SJCRH30 (cell line): ENCODE results near the gene KRTAP19-8. TPM values are rescaled to one million over a fixed set of nuclear protein-coding genes. Genes with fewer than 3 reads are reported as not detected.

ENCODE experiments used
- DNase-seq, 2 experiments: peaks; one replicate each; pipeline ENCODE4 v3.0.0-alpha.2; 2015 to 2020
- H3K27ac ChIP-seq: fragments of 250-450 bp; sonication (Bioruptor Pico); 2 replicates; pipeline ENCODE4 v1.5.1; 2020; ENCODE audit warnings: mild to moderate bottlenecking, moderate library complexity
- H3K27me3 ChIP-seq: fragments of 250-450 bp; sonication (Bioruptor Pico); 2 replicates; pipeline ENCODE4 v1.5.1; 2020; ENCODE audit warnings: mild to moderate bottlenecking, moderate library complexity
- H3K36me3 ChIP-seq: fragments of 250-450 bp; sonication (Bioruptor Pico); 2 replicates; pipeline ENCODE4 v1.5.1; 2020; ENCODE audit warnings: mild to moderate bottlenecking, moderate library complexity
- H3K4me1 ChIP-seq: fragments of 250-450 bp; sonication (Bioruptor Pico); 2 replicates; pipeline ENCODE4 v1.5.1; 2020; ENCODE audit warnings: mild to moderate bottlenecking, moderate library complexity
- H3K4me3 ChIP-seq: fragments of 250-450 bp; sonication (Bioruptor Pico); 2 replicates; pipeline ENCODE4 v1.5.1; 2020; ENCODE audit warnings: mild to moderate bottlenecking, moderate library complexity
- H3K9me3 ChIP-seq: fragments of 250-450 bp; sonication (Bioruptor Pico); replicated peaks from 2 replicates; pipeline ENCODE4 v1.5.1; 2020; ENCODE audit warnings: mild to moderate bottlenecking, moderate library complexity
- total RNA-seq: library from RNA; depleted of rRNA; stranded (reverse); fragments of >200 nt; shearing (Covaris generic); gene quantifications from 2 replicates; pipeline ENCODE4 v1.2.3, GENCODE V29; 2014; rRNA removed

The KRTAP19-8 gene
- total RNA-seq, 1 experiment from 2014 or later, result not detected

GRCh38 chr21:30990514-30991262 is 47.6 kb downstream of the KRTAP19-8 start:
- Histone ChIP-seq H3K27ac (no peak overlapping the region), H3K4me3 (no peak overlapping the region), H3K4me1 (no peaks in the 10 kb centered on the region), H3K36me3 (no peaks in the 10 kb centered on the region), H3K9me3 (no peaks in the 10 kb centered on the region), H3K27me3 (no peaks in the 10 kb centered on the region; the same call in 1 of the 2 replicates)
- DNase-seq, result no peak

GRCh38 chr21:30988706-30989105 is 49.6 kb downstream of the KRTAP19-8 start:
- no peaks in the 10 kb centered on the region for H3K4me1 ChIP-seq
- H3K9me3 ChIP-seq, result no peaks in the 10 kb centered on the region
- no peaks in the 10 kb centered on the region; the same call in 1 of the 2 replicates for H3K27me3 ChIP-seq
- no peak overlapping the region for H3K27ac ChIP-seq
- no peak overlapping the region for H3K4me3 ChIP-seq
- no peak for DNase-seq
- H3K36me3 ChIP-seq, result no peaks in the 10 kb centered on the region

Other genes with a start within 250 kb of the KRTAP19-8 start
- gene KRTAP8-1, start 225.2 kb downstream of the KRTAP19-8 start, total RNA-seq, result not detected in 2 replicates
- gene KRTAP7-1, start 208.7 kb downstream of the KRTAP19-8 start, total RNA-seq, result not detected in 2 replicates
- gene KRTAP11-1, start 156.9 kb downstream of the KRTAP19-8 start, total RNA-seq, result not detected in 2 replicates